Muscle layer of duodenum (tissue), 2 donors: Measurements from ENCODE around the gene OR4D1.
A peak's percentile ranks its signal among the peaks of the same experiment; 100 is the strongest.

Experiments
- H3K27ac ChIP-seq: one replicate; pipeline ENCODE4 v1.7.0; 2013; ENCODE audit warnings: mild to moderate bottlenecking, low read length
- H3K27me3 ChIP-seq: one replicate; pipeline ENCODE4 v1.7.0; 2013; ENCODE audit warnings: low read depth, mild to moderate bottlenecking, control low read depth, low read length
- H3K36me3 ChIP-seq, 2 donors: one replicate each; pipeline ENCODE4 v1.7.0; 2013; ENCODE audit warnings: low read length in 2 of 2, control low read depth in 1 of 2, mild to moderate bottlenecking in 1 of 2; ENCODE audit not compliant: insufficient read depth in 2 of 2, control insufficient read depth in 1 of 2
- H3K4me1 ChIP-seq, 2 donors: one replicate each; pipeline ENCODE4 v1.7.0; 2013; ENCODE audit warnings: low read length in 2 of 2, mild to moderate bottlenecking in 2 of 2, control low read depth in 1 of 2, moderate library complexity in 1 of 2; ENCODE audit not compliant: insufficient read depth in 2 of 2, control insufficient read depth in 1 of 2
- H3K4me3 ChIP-seq, 2 donors: one replicate each; pipeline ENCODE4 v1.7.0; 2013; ENCODE audit warnings: low read length in 2 of 2, low read depth in 1 of 2, mild to moderate bottlenecking in 1 of 2
- H3K9me3 ChIP-seq, 2 donors: one replicate each; pipeline ENCODE4 v1.7.0; 2013; ENCODE audit warnings: low read length in 2 of 2, control low read depth in 1 of 2, mild to moderate bottlenecking in 1 of 2; ENCODE audit not compliant: control insufficient read depth in 1 of 2
- donor health status: healthy.

The OR4D1 gene

GRCh38 chr17:58156839-58157803, 8.9 kb downstream of the OR4D1 start:
- no peaks in the 10 kb centered on the region for H3K9me3 ChIP-seq
- H3K27me3 ChIP-seq = peaks cover 7% of the 10 kb centered on the region
- no peaks in the 10 kb centered on the region for H3K36me3 ChIP-seq
- no peak overlapping the region for H3K27ac ChIP-seq
- H3K4me3 ChIP-seq = peak overlapping the region; percentile 48 to 57
- peaks cover 0 to 5% of the 10 kb centered on the region in 2 donors for H3K4me1 ChIP-seq

DNA sequence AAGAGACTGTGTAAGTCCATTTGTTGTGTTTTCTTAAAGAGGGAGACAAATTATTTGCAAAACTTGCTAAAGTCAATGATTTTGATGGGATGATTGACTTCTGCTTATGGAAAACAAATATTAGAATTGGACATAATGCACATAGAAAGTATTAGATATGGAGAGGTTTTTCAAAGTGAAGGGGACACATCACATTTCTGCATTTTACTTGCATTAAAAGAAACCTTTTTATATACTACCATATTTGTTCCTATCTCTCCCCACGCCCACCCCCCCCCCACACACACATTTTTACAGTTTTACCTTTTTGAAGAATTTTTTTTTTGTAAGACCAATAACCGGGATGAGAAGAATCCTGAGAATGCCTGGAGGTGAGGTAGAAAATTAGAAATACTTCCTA, 10.0 kb downstream of the OR4D1 start:
- Histone ChIP-seq H3K27ac (no peak overlapping the region), H3K27me3 (peaks cover 7% of the 10 kb centered on the region), H3K4me3 (no peak overlapping the region), H3K9me3 (no peaks in the 10 kb centered on the region), H3K4me1 (peaks cover 0 to 5% of the 10 kb centered on the region in 2 donors), H3K36me3 (no peaks in the 10 kb centered on the region)

DNA sequence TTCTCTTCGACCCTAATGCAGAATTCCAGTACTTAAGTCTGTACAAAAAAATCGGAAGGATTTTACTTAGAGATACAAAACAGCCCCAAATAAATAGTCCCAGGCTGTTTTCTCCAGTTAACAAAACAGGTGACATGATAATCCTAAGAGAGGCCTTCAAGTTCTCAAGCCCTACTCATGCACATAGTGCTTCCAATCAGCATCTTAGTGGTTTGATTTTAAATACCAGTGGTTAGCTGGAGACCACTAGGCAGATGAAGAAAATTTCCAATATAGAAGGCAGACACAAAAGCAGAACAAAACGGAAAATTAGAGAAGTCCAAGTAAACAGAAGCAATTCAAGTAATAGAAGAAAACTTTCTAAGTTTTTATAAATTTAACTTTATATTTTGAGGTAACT, 13.4 kb downstream of the OR4D1 start:
- no peaks in the 10 kb centered on the region for H3K36me3 ChIP-seq
- no peaks in the 10 kb centered on the region for H3K9me3 ChIP-seq
- no peak overlapping the region for H3K4me3 ChIP-seq
- H3K4me1 ChIP-seq = peaks cover 0 to 5% of the 10 kb centered on the region in 2 donors
- H3K27me3 ChIP-seq = peaks cover 7% of the 10 kb centered on the region
- H3K27ac ChIP-seq = no peak overlapping the region

DNA sequence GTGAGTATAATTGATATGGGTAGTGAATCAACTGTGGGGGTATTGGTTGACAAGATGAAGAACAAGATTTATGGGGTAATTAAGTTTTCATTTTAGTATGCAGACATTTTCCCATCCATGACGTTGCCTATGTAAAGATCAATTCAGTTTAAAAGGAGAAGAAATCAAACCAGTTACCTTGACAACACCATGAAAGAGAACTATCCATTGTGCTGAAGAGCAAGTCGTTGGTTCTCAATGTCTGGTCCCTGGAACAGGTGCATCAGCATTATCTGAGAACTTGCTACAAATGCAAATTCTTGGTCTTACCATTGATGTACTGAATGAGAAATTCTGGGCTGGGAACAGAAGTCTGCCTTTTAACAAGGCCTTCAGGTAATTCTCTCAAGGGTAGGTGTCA, 17.8 kb downstream of the OR4D1 start:
- H3K4me1 ChIP-seq = no peaks in the 10 kb centered on the region
- H3K4me3 ChIP-seq = no peak overlapping the region
- H3K27me3 ChIP-seq = no peaks in the 10 kb centered on the region

GRCh38 chr17:58166682-58167081, 18.5 kb downstream of the OR4D1 start, which contains the start of gene OR4D2:
Gene OR4D2 (plus strand): TSS chr17:58166982. CDS start chr17:58169656, 2,674 bp downstream.
- Histone ChIP-seq H3K4me1 (no peaks in the 10 kb centered on the region), H3K27ac (no peak within 1 kb of the TSS), H3K36me3 (no peaks in the 10 kb centered on the region), H3K9me3 (no peaks in the 10 kb centered on the region), H3K4me3 (no peak within 1 kb of the TSS), H3K27me3 (no peaks in the 10 kb centered on the region)

More for the DNA sequence above, 17.8 kb downstream of the OR4D1 start:
- H3K36me3 ChIP-seq = no peaks in the 10 kb centered on the region
- no peaks in the 10 kb centered on the region for H3K9me3 ChIP-seq
- H3K27ac ChIP-seq = no peak overlapping the region

GRCh38 chr17:58170622-58171021, 22.4 kb downstream of the OR4D1 start:
- Histone ChIP-seq H3K27ac (no peak overlapping the region), H3K4me3 (no peak overlapping the region), H3K9me3 (no peaks in the 10 kb centered on the region), H3K4me1 (no peaks in the 10 kb centered on the region), H3K27me3 (no peaks in the 10 kb centered on the region), H3K36me3 (no peaks in the 10 kb centered on the region)

- no peak overlapping the region for H3K4me3 ChIP-seq
- no peaks in the 10 kb centered on the region for H3K9me3 ChIP-seq
- H3K36me3 ChIP-seq = no peaks in the 10 kb centered on the region
- no peak overlapping the region for H3K27ac ChIP-seq
- no peaks in the 10 kb centered on the region for H3K4me1 ChIP-seq
- H3K27me3 ChIP-seq = no peaks in the 10 kb centered on the region
Measured at GRCh38 chr17:58172369-58173071, 24.3 kb downstream of the OR4D1 start.

- Histone ChIP-seq H3K9me3 (no peaks in the 10 kb centered on the region), H3K4me1 (no peaks in the 10 kb centered on the region), H3K27me3 (no peaks in the 10 kb centered on the region), H3K27ac (no peak overlapping the region), H3K36me3 (no peaks in the 10 kb centered on the region), H3K4me3 (no peak overlapping the region)
Measured at GRCh38 chr17:58174871-58175270, 26.7 kb downstream of the OR4D1 start.

GRCh38 chr17:58176200-58176599, 28.0 kb downstream of the OR4D1 start:
- no peak overlapping the region for H3K27ac ChIP-seq
- no peaks in the 10 kb centered on the region for H3K9me3 ChIP-seq
- no peaks in the 10 kb centered on the region for H3K36me3 ChIP-seq
- no peak overlapping the region for H3K4me3 ChIP-seq
- H3K27me3 ChIP-seq = no peaks in the 10 kb centered on the region
- no peaks in the 10 kb centered on the region for H3K4me1 ChIP-seq

DNA sequence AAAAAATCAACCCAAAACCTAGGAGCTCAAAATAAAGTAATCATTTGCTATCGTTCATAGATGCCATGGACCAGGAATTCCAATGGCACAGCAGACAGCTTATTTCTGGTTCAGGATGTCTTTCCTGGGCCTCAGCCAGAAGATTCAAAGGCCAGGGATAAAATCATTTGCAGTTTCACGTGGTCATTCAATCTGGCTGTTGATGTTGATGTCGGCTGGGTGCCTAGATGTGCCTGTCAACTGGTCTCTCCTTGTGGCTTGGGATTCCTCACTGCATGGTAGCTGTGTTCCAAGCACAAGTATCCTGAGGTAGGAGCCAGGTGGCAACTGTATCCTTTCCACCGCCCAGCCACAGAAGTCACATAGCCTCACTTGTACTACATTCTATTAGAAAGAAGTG, 33.6 kb downstream of the OR4D1 start:
- Histone ChIP-seq H3K4me1 (no peaks in the 10 kb centered on the region), H3K4me3 (no peak overlapping the region), H3K36me3 (no peaks in the 10 kb centered on the region), H3K9me3 (no peaks in the 10 kb centered on the region), H3K27me3 (no peaks in the 10 kb centered on the region), H3K27ac (no peak overlapping the region)

- H3K4me3 ChIP-seq = no peak overlapping the region
- no peaks in the 10 kb centered on the region for H3K36me3 ChIP-seq
- H3K9me3 ChIP-seq = no peaks in the 10 kb centered on the region
- no peak overlapping the region for H3K27ac ChIP-seq
- H3K27me3 ChIP-seq = no peaks in the 10 kb centered on the region
- H3K4me1 ChIP-seq = no peaks in the 10 kb centered on the region
Measured at GRCh38 chr17:58183514-58183913, 35.3 kb downstream of the OR4D1 start.
